Naive thymus-derived CD4-positive, alpha-beta T cell (primary cell): ENCODE measurements around the gene MEP1A. TPM values are rescaled to one million over a fixed set of nuclear protein-coding genes. Genes with fewer than 3 reads are reported as not detected.
"Not testable (repeated sequence)": the region's sequence is repeated elsewhere in the genome, so short reads cannot be mapped to it uniquely, and the experiment has no call there.

ENCODE experiments used
- ATAC-seq: fragments of 150-1000 bp; cut with Tn5 transposase; 2 replicates; pipeline ENCODE4 v1.10.0; 2021; ENCODE audit warnings: mild to moderate bottlenecking, moderate library complexity
- CTCF ChIA-PET: fragments of 350-600 bp; sonication (Branson Sonifier 250); formaldehyde crosslinking; loops from one replicate; lab custom pipeline; 2021; ENCODE audit warnings: antibody characterized with exemption; lab: Charles Lee
- POLR2A ChIA-PET: fragments of 350-600 bp; sonication (Branson Sonifier 250); formaldehyde crosslinking; loops from one replicate; lab custom pipeline; 2021; ENCODE audit warnings: antibody characterized with exemption, inconsistent platforms; lab: Charles Lee
- DNase-seq, 9 donors: peaks; one replicate each; pipeline versions ENCODE4 v3.0.0 to v3.0.0-alpha.2; 2020 to 2022; ENCODE audit warnings: mixed read lengths in 1 of 9
- H3K27ac ChIP-seq: one replicate; pipeline ENCODE4 v1.7.0; 2013; ENCODE audit warnings: mild to moderate bottlenecking, low read depth, low read length, moderate library complexity
- H3K27me3 ChIP-seq, 2 donors: one replicate each; pipeline ENCODE4 v1.7.0; 2013; ENCODE audit warnings: low read length in 2 of 2, mild to moderate bottlenecking in 2 of 2, moderate library complexity in 2 of 2; ENCODE audit not compliant: control insufficient read depth in 2 of 2, insufficient read depth in 2 of 2
- H3K36me3 ChIP-seq, 3 experiments: 1 replicate in 2 of 3; 2 replicates in 1 of 3; pipeline ENCODE4 v1.7.0; 2013; ENCODE audit warnings: low read length in 3 of 3, mild to moderate bottlenecking in 3 of 3, moderate library complexity in 1 of 3; ENCODE audit not compliant: insufficient read depth in 3 of 3, control insufficient read depth in 2 of 3
- H3K4me1 ChIP-seq, 2 donors: one replicate each; pipeline ENCODE4 v1.7.0; 2013; ENCODE audit warnings: low read length in 2 of 2, mild to moderate bottlenecking in 2 of 2, moderate library complexity in 1 of 2; ENCODE audit not compliant: control insufficient read depth in 2 of 2, insufficient read depth in 2 of 2
- H3K4me3 ChIP-seq: 2 replicates; pipeline ENCODE4 v1.7.0; 2013; ENCODE audit warnings: mild to moderate bottlenecking, low read length
- H3K9me3 ChIP-seq, 3 experiments: 1 replicate in 2 of 3; 2 replicates in 1 of 3; pipeline ENCODE4 v1.7.0; 2013; ENCODE audit warnings: low read length in 3 of 3; ENCODE audit not compliant: control insufficient read depth in 2 of 3
- H3K27ac Mint-ChIP-seq, 9 donors: one replicate each; pipeline ENCODE4 v1.8.0; 2020 to 2022; ENCODE audit warnings: mixed read lengths in 9 of 9, mild to moderate bottlenecking in 8 of 9, moderate library complexity in 5 of 9, inconsistent platforms in 2 of 9
- H3K27me3 Mint-ChIP-seq, 5 donors: one replicate each; pipeline ENCODE4 v1.8.0; 2021 to 2022; ENCODE audit warnings: mixed read lengths in 5 of 5, mild to moderate bottlenecking in 1 of 5
- H3K36me3 Mint-ChIP-seq, 5 donors: one replicate each; pipeline ENCODE4 v1.8.0; 2020 to 2022; ENCODE audit warnings: mixed read lengths in 5 of 5, mild to moderate bottlenecking in 3 of 5, inconsistent platforms in 1 of 5
- H3K4me1 Mint-ChIP-seq, 7 donors: one replicate each; pipeline ENCODE4 v1.8.0; 2020 to 2022; ENCODE audit warnings: mixed read lengths in 7 of 7, mild to moderate bottlenecking in 3 of 7, inconsistent platforms in 1 of 7
- H3K4me3 Mint-ChIP-seq, 10 donors: one replicate each; pipeline ENCODE4 v1.8.0; 2020 to 2022; ENCODE audit warnings: mild to moderate bottlenecking in 10 of 10, mixed read lengths in 10 of 10, moderate library complexity in 6 of 10, inconsistent platforms in 2 of 10
- H3K9me3 Mint-ChIP-seq, 11 donors: one replicate each; pipeline ENCODE4 v1.8.0; 2020 to 2022; ENCODE audit warnings: mixed read lengths in 11 of 11, mild to moderate bottlenecking in 4 of 11, inconsistent platforms in 1 of 11, moderate library complexity in 1 of 11
- intact Hi-C, 2 donors: fragments of 100-400 bp; cut with micrococcal nuclease; formaldehyde crosslinking; loops; one replicate each; pipeline ENCODE4 v1.15.1; 2023
- polyA plus RNA-seq, 2 donors: library from polyadenylated mRNA; unstranded; fragments of 300-500 nt; fragmentation: Illumina TruSeq; gene quantifications; one replicate each; pipeline ENCODE4 v1.2.3, GENCODE V29; 2021
- total RNA-seq, 6 experiments: library from RNA in 5 of 6; stranded (reverse) in 5 of 6; gene quantifications; 1 replicate in 5 of 6; 2 replicates in 1 of 6; pipeline ENCODE4 v1.2.3 and lab custom pipeline; 2021 to 2026

The MEP1A gene, protein sequence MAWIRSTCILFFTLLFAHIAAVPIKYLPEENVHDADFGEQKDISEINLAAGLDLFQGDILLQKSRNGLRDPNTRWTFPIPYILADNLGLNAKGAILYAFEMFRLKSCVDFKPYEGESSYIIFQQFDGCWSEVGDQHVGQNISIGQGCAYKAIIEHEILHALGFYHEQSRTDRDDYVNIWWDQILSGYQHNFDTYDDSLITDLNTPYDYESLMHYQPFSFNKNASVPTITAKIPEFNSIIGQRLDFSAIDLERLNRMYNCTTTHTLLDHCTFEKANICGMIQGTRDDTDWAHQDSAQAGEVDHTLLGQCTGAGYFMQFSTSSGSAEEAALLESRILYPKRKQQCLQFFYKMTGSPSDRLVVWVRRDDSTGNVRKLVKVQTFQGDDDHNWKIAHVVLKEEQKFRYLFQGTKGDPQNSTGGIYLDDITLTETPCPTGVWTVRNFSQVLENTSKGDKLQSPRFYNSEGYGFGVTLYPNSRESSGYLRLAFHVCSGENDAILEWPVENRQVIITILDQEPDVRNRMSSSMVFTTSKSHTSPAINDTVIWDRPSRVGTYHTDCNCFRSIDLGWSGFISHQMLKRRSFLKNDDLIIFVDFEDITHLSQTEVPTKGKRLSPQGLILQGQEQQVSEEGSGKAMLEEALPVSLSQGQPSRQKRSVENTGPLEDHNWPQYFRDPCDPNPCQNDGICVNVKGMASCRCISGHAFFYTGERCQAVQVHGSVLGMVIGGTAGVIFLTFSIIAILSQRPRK
- not detected for total RNA-seq
- not detected for polyA plus RNA-seq
- not detected for total RNA-seq (lab: John Stamatoyannopoulos, UW)

DNA sequence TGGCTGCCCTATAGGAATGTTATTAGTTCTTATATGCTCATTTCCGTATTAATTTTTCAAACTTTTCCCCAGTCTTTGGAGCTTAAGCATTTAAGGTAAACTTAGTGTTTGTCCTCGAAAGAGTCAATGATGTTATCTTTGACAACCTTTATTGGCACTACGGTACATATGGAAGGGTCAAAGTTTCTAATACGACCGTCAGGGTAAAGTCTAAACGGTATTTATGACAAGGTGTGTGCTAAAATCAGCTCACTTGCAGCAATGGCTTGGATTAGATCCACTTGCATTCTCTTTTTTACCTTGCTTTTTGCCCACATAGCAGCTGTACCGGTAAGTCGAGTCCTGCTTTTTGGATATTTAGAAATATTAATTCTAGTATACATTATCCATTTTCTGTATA is at the start of gene MEP1A:
Gene MEP1A (plus strand): TSS at position 252 of the 400 bp plus-strand sequence. CDS start 10 bp downstream, at position 262.
- H3K9me3 ChIP-seq: no peaks in the 10 kb centered on the region
- no peak within 1 kb of the TSS for H3K4me3 ChIP-seq
- H3K27ac Mint-ChIP-seq: no peak within 1 kb of the TSS
- H3K36me3 Mint-ChIP-seq: no peaks in the 10 kb centered on the region
- no peaks in the 10 kb centered on the region for H3K36me3 ChIP-seq
- POLR2A ChIA-PET: no interaction called here
- CTCF ChIA-PET: no interaction called here
- intact Hi-C loops: no loop called here
- DNase-seq: no peak
- no peaks in the 10 kb centered on the region for H3K27me3 ChIP-seq
- no peaks in the 10 kb centered on the region for H3K4me1 ChIP-seq
- H3K9me3 Mint-ChIP-seq: no peaks in the 10 kb centered on the region
- no peak within 1 kb of the TSS for H3K27ac ChIP-seq
- H3K4me1 Mint-ChIP-seq: no peaks in the 10 kb centered on the region
- peaks cover 0 to 27% (median 18%) of the 10 kb centered on the region in 5 donors for H3K27me3 Mint-ChIP-seq
- ATAC-seq: no peak
- H3K4me3 Mint-ChIP-seq: no peak within 1 kb of the TSS

DNA sequence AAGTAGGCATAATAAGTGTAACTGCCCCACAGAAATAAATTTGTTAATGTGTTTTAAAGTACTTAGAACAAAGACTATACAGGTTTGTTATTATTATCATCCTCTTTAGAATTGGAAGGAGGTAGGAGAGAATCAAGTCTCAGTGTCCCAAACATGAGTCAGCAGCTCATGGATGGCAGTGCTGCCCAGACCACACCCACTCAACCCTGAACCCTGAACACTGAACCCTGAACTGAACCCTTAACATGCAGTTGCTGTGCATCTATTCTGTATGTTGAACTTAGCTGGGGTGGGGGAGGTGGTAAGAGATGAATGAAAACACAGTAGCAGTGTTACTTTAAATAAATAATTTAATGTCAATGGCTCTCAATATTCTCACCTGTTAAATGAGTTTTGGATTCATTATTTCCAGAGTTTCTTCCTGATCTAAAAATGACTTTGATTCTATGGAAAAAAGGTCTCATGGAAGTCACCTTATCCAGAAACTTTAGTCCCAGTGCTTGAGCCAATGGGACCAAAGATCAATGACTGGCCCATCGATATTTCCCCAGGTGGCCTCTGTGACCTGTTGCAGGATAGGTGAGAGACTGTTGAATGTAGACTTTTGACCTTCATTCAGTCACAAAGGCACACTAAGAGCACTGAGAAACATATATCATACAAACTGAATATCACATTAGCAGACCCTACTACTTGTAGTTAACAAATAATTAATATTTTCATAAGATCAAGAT is 49.6 kb upstream of the MEP1A start:
- H3K4me3 Mint-ChIP-seq: no peak overlapping the region
- DNase-seq (no peak), ATAC-seq (no peak)
- POLR2A ChIA-PET: no interaction called here
- H3K9me3 Mint-ChIP-seq: peaks cover 0 to 8% (median 0%) of the 10 kb centered on the region in 11 donors
- peaks cover 0 to 37% (median 27%) of the 10 kb centered on the region in 5 donors for H3K27me3 Mint-ChIP-seq
- no peaks in the 10 kb centered on the region for H3K36me3 Mint-ChIP-seq
- H3K27ac Mint-ChIP-seq: no peak overlapping the region
- CTCF ChIA-PET: no interaction called here
- Histone ChIP-seq H3K36me3 (no peaks in the 10 kb centered on the region), H3K4me3 (no peak overlapping the region), H3K27ac (no peak overlapping the region), H3K27me3 (no peaks in the 10 kb centered on the region), H3K4me1 (no peaks in the 10 kb centered on the region), H3K9me3 (no peaks in the 10 kb centered on the region)
- no peaks in the 10 kb centered on the region for H3K4me1 Mint-ChIP-seq
- intact Hi-C loops: no loop called here

DNA sequence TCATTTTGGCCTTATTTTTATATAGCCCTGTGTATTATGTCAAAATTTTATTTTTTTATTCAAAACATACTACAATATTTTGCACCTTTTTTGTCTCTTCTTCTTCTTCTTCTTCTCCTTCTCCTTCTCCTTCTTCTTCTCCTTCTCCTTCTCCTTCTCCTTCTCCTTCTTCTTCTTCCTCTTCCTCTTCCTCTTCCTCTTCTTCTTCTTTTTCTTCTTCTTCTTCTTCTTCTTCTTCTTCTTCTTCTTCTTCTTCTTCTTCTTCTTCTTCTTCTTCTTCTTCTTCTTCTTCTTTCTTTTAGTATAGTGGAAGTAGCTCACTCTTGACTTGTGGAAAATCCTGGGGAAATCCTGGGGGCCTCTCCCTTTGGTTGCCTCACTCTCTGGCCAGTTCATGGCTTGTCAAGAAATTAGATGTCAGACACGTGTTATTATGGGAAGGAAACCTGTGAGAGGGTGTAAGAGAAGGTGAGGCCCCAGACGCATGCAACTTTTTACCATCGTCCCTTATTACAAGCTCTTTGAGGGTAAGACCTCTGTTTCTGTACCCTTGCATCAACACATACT is 48.9 kb upstream of the MEP1A start:
- peaks cover 0 to 30% (median 26%) of the 10 kb centered on the region in 5 donors for H3K27me3 Mint-ChIP-seq
- POLR2A ChIA-PET, intact Hi-C loops, H3K9me3 ChIP-seq, H3K27ac Mint-ChIP-seq, ATAC-seq, H3K9me3 Mint-ChIP-seq, H3K4me1 Mint-ChIP-seq, H3K36me3 ChIP-seq, DNase-seq, H3K4me1 ChIP-seq, H3K36me3 Mint-ChIP-seq, H3K27me3 ChIP-seq, H3K4me3 Mint-ChIP-seq, H3K4me3 ChIP-seq, H3K27ac ChIP-seq: not testable (repeated sequence)
- CTCF ChIA-PET: interaction anchor here (0.7 kb wide), 1 partner anchor 8 kb away, joined by 4 read pairs; no protein-coding TSS in a partner anchor

DNA sequence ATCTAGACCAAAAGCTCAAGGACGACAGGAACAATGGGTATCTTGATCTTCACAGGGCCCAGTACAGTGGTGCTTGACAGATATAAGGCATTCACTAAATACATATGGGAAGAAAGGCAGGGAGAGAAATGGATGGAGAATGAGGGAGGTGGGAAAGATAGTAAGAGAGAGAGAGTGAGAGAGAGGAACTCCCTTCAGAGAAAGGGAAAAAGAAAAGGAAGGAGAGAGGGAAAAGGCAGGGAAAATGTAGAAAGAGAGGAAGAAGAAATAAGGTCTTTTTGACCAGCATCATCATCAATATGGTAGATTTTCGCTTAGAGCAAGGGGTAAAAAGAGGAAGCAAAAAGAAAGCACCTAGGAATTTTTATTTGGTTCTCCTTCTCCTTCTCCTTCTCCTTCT is 47.2 kb upstream of the MEP1A start:
- H3K4me1 ChIP-seq: no peaks in the 10 kb centered on the region
- no peak overlapping the region for H3K27ac ChIP-seq
- H3K4me3 ChIP-seq: no peak overlapping the region
- no peaks in the 10 kb centered on the region for H3K9me3 ChIP-seq
- Mint-ChIP-seq H3K9me3 (peaks cover 0 to 8% (median 0%) of the 10 kb centered on the region in 11 donors), H3K4me1 (no peaks in the 10 kb centered on the region), H3K27me3 (peaks cover 0 to 30% (median 23%) of the 10 kb centered on the region in 5 donors), H3K27ac (peak overlapping the region in 1 of 9 donors; percentile 17), H3K36me3 (no peaks in the 10 kb centered on the region), H3K4me3 (no peak overlapping the region)
- CTCF ChIA-PET: no interaction called here
- intact Hi-C loops: no loop called here
- no peak for DNase-seq
- no peak for ATAC-seq
- no peaks in the 10 kb centered on the region for H3K27me3 ChIP-seq
- POLR2A ChIA-PET: no interaction called here
- H3K36me3 ChIP-seq: no peaks in the 10 kb centered on the region

DNA sequence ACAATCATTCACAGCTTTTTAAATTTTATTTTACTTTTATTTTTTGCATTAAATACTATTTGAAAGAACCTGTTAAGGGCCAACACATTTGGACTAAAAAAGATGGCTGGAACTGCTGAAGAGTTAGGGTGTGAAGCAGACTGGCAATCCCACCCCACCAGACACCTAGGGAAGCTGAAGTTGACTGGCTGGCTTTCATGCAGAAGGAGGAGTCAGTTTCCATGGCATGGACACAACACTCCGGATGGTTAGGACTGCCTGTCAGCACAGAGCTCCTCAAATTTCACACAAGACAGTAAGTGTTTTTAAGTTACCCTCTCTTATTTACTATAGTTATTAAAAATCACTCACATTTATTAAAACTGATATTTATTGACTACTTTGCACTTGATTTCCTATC is 46.5 kb upstream of the MEP1A start, which contains the start of gene ANKRD66:
Gene ANKRD66 (plus strand): TSS at position 238 of the 400 bp plus-strand sequence. CDS start 5,016 bp downstream, outside the sequence.
- Mint-ChIP-seq H3K27me3 (peaks cover 0 to 25% (median 20%) of the 10 kb centered on the region in 5 donors), H3K4me1 (no peaks in the 10 kb centered on the region), H3K27ac (peak within 1 kb of the TSS in 1 of 9 donors; percentile 17), H3K9me3 (peaks cover 0 to 8% (median 0%) of the 10 kb centered on the region in 11 donors), H3K36me3 (no peaks in the 10 kb centered on the region), H3K4me3 (no peak within 1 kb of the TSS)
- no peaks in the 10 kb centered on the region for H3K36me3 ChIP-seq
- no peak within 1 kb of the TSS for H3K4me3 ChIP-seq
- intact Hi-C loops: no loop called here
- H3K9me3 ChIP-seq: no peaks in the 10 kb centered on the region
- ATAC-seq: no peak
- no peak within 1 kb of the TSS for H3K27ac ChIP-seq
- no peaks in the 10 kb centered on the region for H3K27me3 ChIP-seq
- H3K4me1 ChIP-seq: no peaks in the 10 kb centered on the region
- POLR2A ChIA-PET: no interaction called here
- no peak for DNase-seq
- CTCF ChIA-PET: no interaction called here

DNA sequence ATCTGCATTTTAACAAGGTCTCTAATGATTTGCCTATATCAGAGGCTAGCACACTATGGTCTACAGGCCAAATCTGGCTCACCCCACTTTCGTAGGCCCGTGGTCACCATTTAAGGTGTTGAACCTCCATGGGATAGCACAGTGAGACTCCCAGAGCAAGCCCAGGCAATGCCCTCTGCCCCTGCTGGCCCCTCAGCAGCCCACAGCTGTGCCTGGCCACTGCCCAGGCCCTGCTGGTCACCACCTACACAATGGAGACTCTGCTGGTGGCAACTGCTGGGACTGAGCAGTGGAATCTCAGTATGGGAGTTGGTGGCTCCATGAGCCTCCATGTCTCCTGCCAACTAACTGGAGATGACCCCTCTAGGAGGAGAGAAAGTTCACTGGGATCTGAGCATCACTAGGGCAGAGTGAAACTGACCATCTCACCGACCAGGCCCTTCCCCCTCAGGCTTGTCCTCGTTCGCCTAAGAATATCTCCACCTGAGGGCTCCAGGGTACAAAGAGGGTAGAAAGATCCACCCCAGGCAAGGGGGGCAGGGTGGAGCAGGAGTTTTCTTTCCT is 44.2 kb upstream of the MEP1A start:
- H3K27me3 Mint-ChIP-seq: peaks cover 0 to 27% (median 25%) of the 10 kb centered on the region in 5 donors
- Histone ChIP-seq H3K9me3 (no peaks in the 10 kb centered on the region), H3K36me3 (no peaks in the 10 kb centered on the region), H3K4me1 (no peaks in the 10 kb centered on the region), H3K4me3 (no peak overlapping the region), H3K27me3 (no peaks in the 10 kb centered on the region), H3K27ac (no peak overlapping the region)
- no peaks in the 10 kb centered on the region for H3K4me1 Mint-ChIP-seq
- H3K36me3 Mint-ChIP-seq: no peaks in the 10 kb centered on the region
- peaks cover 0 to 8% (median 0%) of the 10 kb centered on the region in 11 donors for H3K9me3 Mint-ChIP-seq
- no peak for ATAC-seq
- ChIA-PET CTCF (no interaction called here), POLR2A (no interaction called here)
- intact Hi-C loops: no loop called here
- H3K27ac Mint-ChIP-seq: no peak overlapping the region
- no peak overlapping the region for H3K4me3 Mint-ChIP-seq
- no peak for DNase-seq
